DND-41 (cell line): ENCODE results near the gene PLVAP.

Source experiments
- ATAC-seq: fragments of 200-7000 bp; cut with Tn5 transposase; 3 replicates; pipeline ENCODE4 v1.9.1; 2021; ENCODE audit warnings: low read depth; ENCODE audit not compliant: insufficient read depth
- DNase-seq: peaks from one replicate; pipeline ENCODE4 v3.0.0-alpha.2; 2020
- H2AFZ ChIP-seq: 2 replicates; pipeline ENCODE4 v1.6.0; 2012; ENCODE audit warnings: low read depth, low read length
- H3K27ac ChIP-seq: 2 replicates; pipeline ENCODE4 v1.5.1; 2012; ENCODE audit warnings: low read length, inconsistent platforms
- H3K27me3 ChIP-seq: fragments of 200-600 bp; sonication (generic); 2 replicates; pipeline ENCODE4 v1.6.0; 2012; ENCODE audit warnings: low read length, mild to moderate bottlenecking, inconsistent platforms; ENCODE audit not compliant: insufficient read depth, poor library complexity
- H3K36me3 ChIP-seq: 2 replicates; pipeline ENCODE4 v1.5.1; 2012; ENCODE audit warnings: low read length, inconsistent platforms; ENCODE audit not compliant: insufficient read depth
- H3K4me1 ChIP-seq: 2 replicates; pipeline ENCODE4 v1.5.1; 2012; ENCODE audit warnings: mild to moderate bottlenecking, low read length; ENCODE audit not compliant: insufficient read depth
- H3K4me2 ChIP-seq: 2 replicates; pipeline ENCODE4 v1.6.0; 2012; ENCODE audit warnings: mild to moderate bottlenecking, moderate library complexity, low read length, inconsistent platforms; ENCODE audit not compliant: insufficient read depth
- H3K4me3 ChIP-seq, 2 experiments: fragments of 200-600 bp in 1 of 2; shearing (Covaris generic) in 1 of 2; 2 replicates each; pipeline ENCODE4 v1.5.1; 2012 to 2016; ENCODE audit warnings: inconsistent platforms in 2 of 2, low read length in 2 of 2, mild to moderate bottlenecking in 2 of 2, low read depth in 1 of 2, moderate library complexity in 1 of 2
- H3K79me2 ChIP-seq: 2 replicates; pipeline ENCODE4 v1.6.0; 2012; ENCODE audit warnings: low read length, inconsistent platforms; ENCODE audit not compliant: insufficient read depth
- H3K9ac ChIP-seq: 2 replicates; pipeline ENCODE4 v1.6.0; 2012; ENCODE audit warnings: low read depth, mild to moderate bottlenecking, inconsistent platforms, low read length, moderate library complexity
- H3K9me3 ChIP-seq: 2 replicates; pipeline ENCODE4 v1.5.1; 2012; ENCODE audit warnings: low read length, moderate library complexity, mild to moderate bottlenecking, inconsistent platforms; ENCODE audit not compliant: insufficient read depth, severe bottlenecking
- H4K20me1 ChIP-seq: 2 replicates; pipeline ENCODE4 v1.6.0; 2012; ENCODE audit warnings: low read length; ENCODE audit not compliant: insufficient read depth
- CTCF ChIP-seq: IDR thresholded peaks from 2 replicates; pipeline ENCODE4 v1.5.1; 2012; ENCODE audit warnings: borderline replicate concordance, low read length, moderate library complexity, mild to moderate bottlenecking; ENCODE audit not compliant: poor library complexity, severe bottlenecking; ENCODE audit errors: extremely low read depth
- EZH2 ChIP-seq: IDR thresholded peaks from 3 replicates; pipeline ENCODE4 v1.6.1; 2012; ENCODE audit warnings: borderline replicate concordance, low read depth, mild to moderate bottlenecking, moderate library complexity, low read length, inconsistent platforms; ENCODE audit not compliant: severe bottlenecking

Gene PLVAP

DNA sequence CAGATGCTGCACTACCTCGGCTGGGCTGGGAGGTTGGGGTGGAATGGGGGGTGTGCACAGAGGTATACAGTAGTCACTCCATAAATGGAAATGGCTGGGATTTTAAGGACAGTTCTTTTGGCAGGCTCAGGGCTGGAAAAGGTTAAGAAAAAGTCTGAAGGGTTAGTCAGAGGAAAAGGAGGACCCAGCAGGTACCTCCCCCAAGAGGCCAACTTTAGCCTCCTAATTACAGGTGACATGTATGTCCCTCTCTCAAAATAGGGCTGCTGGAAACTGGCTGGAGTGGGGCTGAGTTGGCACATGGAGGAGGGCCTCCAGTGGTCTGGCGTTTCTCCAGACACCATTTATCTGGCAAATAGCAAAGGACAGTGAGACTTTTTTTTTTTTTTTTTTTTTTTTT, 15.9 kb upstream of the PLVAP start:
- ATAC-seq, result no peak
- H3K79me2 ChIP-seq, result no peaks in the 10 kb centered on the region
- peaks cover 3% of the 10 kb centered on the region for H3K27me3 ChIP-seq
- H4K20me1 ChIP-seq, result no peaks in the 10 kb centered on the region
- H3K4me1 ChIP-seq, result peaks cover 23% of the 10 kb centered on the region
- DNase-seq, result no peak
- H2AFZ ChIP-seq, result no peak overlapping the region
- no peak overlapping the region for H3K4me3 ChIP-seq
- no peak overlapping the region for H3K27ac ChIP-seq
- TF ChIP-seq CTCF, result no peak
- no peak for TF ChIP-seq EZH2
- H3K4me2 ChIP-seq, result no peak overlapping the region
- H3K9ac ChIP-seq, result no peak overlapping the region
- H3K36me3 ChIP-seq, result no peaks in the 10 kb centered on the region
- H3K9me3 ChIP-seq, result no peaks in the 10 kb centered on the region

- Histone ChIP-seq H3K27me3 (peaks cover 3% of the 10 kb centered on the region), H3K9me3 (no peaks in the 10 kb centered on the region), H3K36me3 (no peaks in the 10 kb centered on the region), H2AFZ (peak overlapping the region; percentile 66), H3K4me1 (peaks cover 23% of the 10 kb centered on the region), H3K4me3 (peak overlapping the region in 1 of 2 experiments; percentile 53; a peak in 2 of 4 replicates), H3K27ac (no peak overlapping the region), H3K79me2 (no peaks in the 10 kb centered on the region), H3K4me2 (peak overlapping the region; percentile 77), H3K9ac (peak overlapping the region; percentile 41), H4K20me1 (no peaks in the 10 kb centered on the region)
- DNase-seq (no peak), ATAC-seq (no peak)
- TF ChIP-seq CTCF (no peak), EZH2 (no peak)
Measured at GRCh38 chr19:17391371-17392151, 14.4 kb upstream of the PLVAP start.

- H3K4me2 ChIP-seq, result peak overlapping the region; percentile 77
- ATAC-seq, result peak; percentile 97
Measured at GRCh38 chr19:17390665-17391370, 13.7 kb upstream of the PLVAP start.

More at GRCh38 chr19:17390665-17391370, 13.7 kb upstream of the PLVAP start:
- no peaks in the 10 kb centered on the region for H4K20me1 ChIP-seq
- peaks cover 24% of the 10 kb centered on the region for H3K4me1 ChIP-seq
- peak; percentile 86 for DNase-seq
- no peak overlapping the region for H3K27ac ChIP-seq
- peaks cover 3% of the 10 kb centered on the region for H3K27me3 ChIP-seq
- H3K36me3 ChIP-seq, result no peaks in the 10 kb centered on the region
- peak overlapping the region in 1 of 2 experiments; percentile 53; a peak in 2 of 4 replicates for H3K4me3 ChIP-seq
- H3K9ac ChIP-seq, result peak overlapping the region; percentile 41
- no peaks in the 10 kb centered on the region for H3K79me2 ChIP-seq
- H3K9me3 ChIP-seq, result no peaks in the 10 kb centered on the region
- TF ChIP-seq CTCF, result peak; percentile 76
- TF ChIP-seq EZH2, result no peak
- H2AFZ ChIP-seq, result peak overlapping the region; percentile 66
